HG02571 (cell line): ENCODE data around the gene CNNM2.
"Not testable (repeated sequence)": the region's sequence is repeated elsewhere in the genome, so short reads cannot be mapped to it uniquely, and the experiment has no call there.

Source experiments
- ATAC-seq: cut with Tn5 transposase; IDR thresholded peaks from one replicate; pipeline ENCODE4 v1.9.1; 2021; ENCODE audit warnings: mild to moderate bottlenecking, moderate library complexity; ENCODE audit not compliant: unreplicated experiment

The CNNM2 gene

DNA sequence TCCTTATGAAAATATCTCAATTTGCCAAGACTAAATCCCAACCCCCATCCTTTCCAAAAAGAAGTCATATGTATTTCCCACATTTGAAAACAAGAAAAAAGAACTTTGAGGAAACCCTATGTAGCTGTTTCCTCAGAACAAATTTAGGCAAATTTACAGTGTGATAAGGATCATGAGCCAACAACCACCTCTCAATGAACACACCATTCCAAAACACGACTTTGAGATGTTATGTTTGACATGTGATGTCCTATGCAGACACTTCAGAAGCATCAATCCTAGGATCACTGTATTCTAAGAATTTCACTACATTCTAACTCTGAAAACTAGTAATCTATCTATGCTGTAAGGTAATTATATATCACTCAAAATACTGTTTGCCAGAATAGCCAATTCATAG is 212.8 kb downstream of the CNNM2 start:
- ATAC-seq, result no peak

GRCh38 chr10:103135168-103135567 is 217.1 kb downstream of the CNNM2 start:
- not testable (repeated sequence) for ATAC-seq

- ATAC-seq, result no peak
Observed at GRCh38 chr10:103139803-103140202, 221.7 kb downstream of the CNNM2 start.
